OCI-M1 (cell line): ENCODE data around the gene NAALAD2.
"Not testable (repeated sequence)": the region's sequence is repeated elsewhere in the genome, so short reads cannot be mapped to it uniquely, and the experiment has no call there.

Source experiments
- DNase-seq: peaks from one replicate; lab custom pipeline; 2025; lab: John Stamatoyannopoulos, UW

NAALAD2 gene

DNA sequence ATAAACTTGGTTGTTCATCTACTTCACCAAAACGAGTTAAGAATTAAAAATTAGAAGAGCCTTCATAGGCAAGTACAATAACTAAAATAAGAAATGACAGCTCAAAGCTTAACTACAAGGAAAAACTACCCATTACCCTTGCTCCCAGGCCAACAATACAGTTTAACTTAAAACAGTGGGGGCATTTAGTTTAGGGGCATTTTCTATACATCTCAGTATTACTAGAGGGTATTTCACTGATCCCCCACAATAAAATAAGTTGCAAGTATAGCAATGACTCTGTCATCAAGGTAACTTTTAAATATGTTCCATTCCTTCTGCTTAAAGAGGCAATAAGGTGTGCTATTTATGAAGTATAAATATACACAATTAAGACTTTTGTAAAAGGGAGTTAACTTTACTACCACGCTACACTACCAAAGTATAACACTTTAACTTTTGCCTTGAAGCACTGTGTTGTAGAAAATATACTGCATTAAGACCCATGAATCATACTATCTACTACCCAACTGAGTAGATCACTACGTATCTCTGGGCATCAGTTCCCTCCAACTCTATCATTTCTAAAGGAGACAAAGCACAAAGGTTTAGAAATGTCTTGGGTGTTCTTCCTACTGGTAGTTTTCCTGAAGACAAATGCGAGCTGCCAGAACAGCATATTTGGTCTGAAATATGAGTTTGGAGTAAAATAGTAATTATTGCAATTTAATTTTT lies 58.6 kb downstream of the NAALAD2 start:
- DNase-seq: no peak

DNA sequence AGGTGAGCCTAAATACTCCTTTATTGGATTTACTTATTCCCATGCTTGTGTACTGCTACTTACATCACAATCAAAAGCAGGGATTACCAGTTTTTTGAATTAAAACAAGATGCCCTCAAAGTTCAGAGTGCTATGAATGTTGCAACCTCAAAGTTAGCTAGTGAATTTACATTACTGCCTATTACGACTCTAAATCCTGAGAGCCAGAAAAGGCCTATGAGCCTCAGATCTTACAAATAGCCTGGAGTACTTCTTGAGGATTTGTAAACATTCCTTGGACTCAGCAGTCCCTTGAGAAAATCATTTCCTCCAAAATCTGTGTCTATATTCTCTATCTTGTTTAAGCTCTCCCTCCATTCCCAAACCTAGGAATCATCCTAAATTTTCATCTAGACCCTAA lies 62.9 kb downstream of the NAALAD2 start:
- no peak for DNase-seq

DNA sequence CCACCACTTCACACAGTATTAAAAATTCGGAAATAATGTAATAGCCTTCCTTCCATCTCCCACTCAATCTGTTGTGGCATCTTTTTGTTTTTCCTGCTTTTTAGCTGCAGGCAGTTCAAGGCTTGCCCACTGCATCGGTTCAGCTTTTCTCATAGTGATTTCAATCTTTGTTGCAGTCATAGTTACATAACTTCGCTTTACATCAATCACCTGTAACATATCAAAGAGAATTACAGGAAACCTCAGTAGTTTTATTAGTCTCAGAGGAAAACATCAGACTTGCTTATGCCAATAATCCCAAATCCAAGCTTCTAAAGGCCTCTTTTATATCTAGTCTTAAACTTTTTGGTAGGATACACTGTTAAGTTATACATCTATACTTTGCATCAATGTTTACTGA lies 67.9 kb downstream of the NAALAD2 start:
- DNase-seq: no peak

DNA sequence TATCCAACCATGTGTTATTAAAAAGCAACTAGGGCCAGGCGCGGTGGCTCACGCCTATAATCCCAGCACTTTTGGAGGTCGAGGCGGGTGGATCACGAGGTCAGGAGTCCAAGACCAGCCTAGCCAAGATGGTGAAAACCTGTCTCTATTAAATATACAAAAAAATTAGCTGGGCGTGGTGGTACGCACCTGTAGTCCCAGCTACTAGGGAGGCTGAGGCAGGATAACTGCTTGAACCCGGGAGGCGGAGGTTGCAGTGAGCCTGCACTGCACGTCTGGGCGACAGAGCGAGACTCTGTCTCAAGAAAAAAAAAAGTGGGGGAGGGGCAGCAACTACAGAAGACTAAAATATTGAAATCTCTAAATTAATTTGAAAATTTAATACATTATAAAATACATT lies 69.9 kb downstream of the NAALAD2 start:
- no peak for DNase-seq

DNA sequence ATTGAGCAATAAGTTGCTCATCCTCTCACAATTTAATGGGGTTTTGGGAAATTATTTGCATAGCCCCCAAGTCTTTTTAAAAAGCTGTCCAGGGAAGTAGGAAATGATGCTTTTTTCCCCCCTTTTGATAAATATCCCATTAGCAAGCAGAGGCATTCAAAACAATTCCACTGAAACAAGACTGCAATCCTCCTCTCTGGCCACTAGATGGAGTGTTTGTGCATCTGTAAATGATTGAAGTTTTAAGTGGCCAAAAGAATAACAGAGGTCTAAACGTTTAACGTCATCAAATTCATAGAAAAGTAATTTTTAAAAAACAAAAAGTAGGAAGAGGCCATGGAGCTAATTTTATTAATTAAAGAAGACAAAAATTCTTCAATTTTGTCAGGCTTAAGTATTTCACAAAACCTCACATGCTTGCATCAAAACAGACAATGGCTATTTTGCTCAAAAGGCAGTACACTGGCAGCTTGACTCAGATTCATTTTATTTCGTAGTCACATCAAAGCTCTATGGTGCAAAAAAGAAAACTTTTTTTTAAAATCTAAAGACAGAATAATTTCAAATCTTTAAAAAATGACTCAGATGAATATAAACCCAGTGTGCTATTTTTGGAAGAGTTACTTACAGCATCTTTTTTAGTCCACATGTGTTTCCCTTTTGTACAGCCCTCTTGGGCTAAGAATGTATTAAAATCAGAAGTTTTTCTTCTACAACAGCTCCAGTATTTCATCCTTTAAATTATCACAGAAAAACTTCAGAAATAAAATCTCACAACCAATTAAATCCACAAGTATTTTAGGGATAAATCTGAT lies 70.6 kb downstream of the NAALAD2 start:
- DNase-seq: peak; percentile 85

DNA sequence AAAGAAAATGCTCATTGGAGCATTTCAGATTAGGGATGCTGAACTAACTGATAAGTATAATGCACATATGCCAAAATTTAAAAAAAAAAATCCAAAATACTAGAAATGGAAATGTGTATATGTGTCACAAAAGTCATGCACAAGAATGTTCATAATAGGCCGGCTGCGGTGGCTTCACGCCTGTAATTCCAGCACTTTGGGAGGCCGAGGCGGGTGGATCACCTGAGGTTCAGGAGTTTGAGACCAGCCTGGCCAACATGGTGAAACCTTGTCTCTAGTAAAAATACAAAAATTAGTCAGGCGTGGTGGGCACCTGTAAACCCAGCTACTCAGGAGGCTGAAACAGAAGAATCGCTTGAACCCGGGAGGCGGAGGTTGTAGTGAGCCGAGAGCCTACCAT lies 73.5 kb downstream of the NAALAD2 start:
- DNase-seq: not testable (repeated sequence)

DNA sequence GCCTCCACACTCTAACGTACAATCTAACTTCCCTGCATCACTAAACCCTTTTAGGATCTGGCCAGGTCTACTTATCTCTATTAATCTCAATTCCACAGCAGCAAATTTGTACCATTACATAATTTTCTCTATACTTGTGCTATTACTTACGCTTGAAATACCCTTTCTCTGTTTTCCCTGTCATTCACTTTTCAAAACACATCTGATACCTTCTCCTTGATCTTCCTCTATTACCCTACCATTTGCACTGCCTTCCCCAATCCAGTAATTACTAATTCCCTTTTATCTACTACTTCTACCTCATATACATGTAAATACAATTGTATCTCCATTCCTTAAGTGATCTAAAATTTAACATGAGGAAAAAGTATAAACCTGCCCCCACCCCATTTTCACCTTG lies 74.4 kb downstream of the NAALAD2 start:
- no peak for DNase-seq

DNA sequence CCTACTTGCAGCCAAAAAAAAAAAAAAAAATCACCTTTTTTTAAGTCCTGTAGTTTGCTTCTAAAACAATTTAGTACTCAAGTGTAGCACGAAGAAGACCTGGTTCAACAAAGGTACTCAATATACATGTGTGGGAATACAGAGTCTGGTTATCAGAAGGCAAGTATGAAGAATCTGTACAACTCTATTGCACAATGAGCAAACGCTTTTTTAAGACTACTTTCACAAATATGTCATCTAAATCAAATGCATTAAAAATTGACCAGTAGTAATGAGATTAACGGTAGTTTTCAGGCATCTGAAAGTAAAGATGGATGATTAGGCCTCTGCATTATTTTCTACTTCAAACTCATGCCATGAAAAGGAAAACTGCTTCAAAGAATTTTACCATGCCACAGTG lies 78.9 kb downstream of the NAALAD2 start:
- DNase-seq: no peak

DNA sequence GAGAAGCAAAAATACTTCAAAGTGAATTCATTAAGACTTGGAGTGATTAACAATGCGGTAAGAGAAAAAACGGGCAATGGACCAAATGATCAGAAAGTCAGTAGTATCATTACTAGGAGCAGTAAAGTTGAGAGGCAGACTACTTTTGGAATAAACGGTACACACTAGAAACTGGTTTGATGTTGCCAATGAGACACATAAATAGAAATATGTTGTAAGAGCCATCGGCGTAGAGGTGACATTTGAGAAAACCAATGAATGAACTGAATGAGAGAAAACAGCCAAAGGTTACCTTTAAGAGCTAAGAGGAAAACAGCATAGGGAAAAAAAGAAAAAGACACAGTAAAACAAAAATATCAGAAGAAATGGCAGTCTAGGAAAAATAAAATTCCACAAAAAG lies 82.1 kb downstream of the NAALAD2 start:
- no peak for DNase-seq

DNA sequence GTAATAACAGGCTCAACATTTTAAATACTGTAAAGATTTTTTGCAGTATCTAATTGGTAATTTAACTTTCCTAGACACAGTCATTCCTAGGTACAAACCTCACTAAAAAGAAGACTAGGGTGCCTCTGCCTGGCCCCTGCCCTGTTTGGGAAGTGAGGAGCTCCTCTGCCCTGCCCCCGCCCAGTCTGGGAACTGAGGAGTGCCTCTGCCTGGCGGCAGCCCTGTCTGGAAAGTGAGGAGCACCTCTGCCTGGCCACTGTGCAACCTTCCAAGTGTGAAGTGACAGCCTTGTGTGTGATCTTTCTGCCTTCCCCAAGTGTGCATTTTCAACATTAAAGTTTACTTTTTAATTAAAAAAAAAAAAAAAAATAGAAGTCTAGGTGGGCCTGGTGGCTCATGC lies 84.1 kb downstream of the NAALAD2 start:
- peak; percentile 40 for DNase-seq

DNA sequence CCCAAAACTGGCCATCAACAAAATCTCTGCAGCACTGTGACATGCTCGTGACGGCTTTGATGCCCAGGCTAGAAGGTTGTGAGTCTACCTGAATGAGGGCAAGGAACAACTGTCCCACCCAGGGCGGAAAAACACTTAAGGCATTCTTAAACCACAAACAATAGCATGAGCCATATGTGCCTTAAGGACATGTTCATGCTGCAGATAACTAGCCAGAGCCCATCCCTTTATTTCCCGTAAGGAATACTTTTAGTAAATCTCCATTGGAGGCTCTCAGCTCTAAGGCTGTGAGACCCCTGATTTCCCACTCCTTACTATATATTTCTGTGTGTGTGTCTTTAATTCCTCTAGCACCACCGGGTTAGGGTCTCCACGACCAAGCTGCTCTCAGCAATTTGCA lies 85.0 kb downstream of the NAALAD2 start:
- no peak for DNase-seq

DNA sequence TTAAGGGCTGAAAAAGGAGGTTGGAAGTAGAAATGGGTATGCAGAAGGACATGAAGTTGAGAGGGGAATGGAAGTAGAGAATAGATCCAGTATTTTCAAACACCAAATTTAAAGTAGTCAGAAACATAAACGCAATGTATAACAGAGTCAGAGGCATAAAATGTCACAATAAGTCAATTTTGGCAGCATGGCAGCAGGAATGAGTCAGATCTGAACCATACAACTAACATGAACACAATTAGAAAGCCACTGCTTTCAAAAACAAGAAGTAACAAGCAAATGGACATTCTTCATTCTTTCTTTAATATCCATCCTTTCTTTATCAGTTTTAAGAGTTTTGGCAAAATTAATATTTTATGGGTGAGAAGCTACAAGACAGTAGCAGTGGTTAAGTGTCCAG lies 85.9 kb downstream of the NAALAD2 start:
- DNase-seq: peak; percentile 52

DNA sequence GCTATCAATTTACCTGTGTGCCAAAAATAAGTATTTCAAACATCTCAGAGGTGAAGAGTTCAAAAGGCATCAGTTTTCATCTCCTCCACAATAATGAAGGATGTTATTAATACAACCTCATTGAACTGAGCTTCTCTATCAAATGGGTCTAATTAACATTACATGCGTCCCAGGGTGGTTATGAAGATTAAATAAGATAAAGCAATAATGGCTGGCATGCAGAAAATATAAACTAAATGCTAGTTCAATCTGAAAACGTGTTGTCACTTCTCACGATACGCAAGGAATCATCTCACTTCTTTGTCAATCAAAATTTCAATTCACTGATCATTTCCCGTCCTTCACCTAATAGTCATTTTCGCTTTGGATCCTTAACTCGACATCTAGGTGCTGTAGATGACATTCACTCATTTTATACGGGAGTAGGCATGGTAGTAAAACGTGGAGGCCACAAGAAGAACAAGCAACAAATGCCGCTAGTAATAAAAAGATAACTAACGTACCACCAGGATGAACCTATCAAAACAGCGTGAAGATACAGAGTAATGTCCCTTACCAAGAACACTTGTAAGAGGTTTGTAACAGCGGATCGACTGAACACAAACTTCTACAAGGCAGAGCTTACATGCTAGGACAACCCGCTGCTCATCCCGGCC lies 87.5 kb downstream of the NAALAD2 start:
- DNase-seq: no peak

DNA sequence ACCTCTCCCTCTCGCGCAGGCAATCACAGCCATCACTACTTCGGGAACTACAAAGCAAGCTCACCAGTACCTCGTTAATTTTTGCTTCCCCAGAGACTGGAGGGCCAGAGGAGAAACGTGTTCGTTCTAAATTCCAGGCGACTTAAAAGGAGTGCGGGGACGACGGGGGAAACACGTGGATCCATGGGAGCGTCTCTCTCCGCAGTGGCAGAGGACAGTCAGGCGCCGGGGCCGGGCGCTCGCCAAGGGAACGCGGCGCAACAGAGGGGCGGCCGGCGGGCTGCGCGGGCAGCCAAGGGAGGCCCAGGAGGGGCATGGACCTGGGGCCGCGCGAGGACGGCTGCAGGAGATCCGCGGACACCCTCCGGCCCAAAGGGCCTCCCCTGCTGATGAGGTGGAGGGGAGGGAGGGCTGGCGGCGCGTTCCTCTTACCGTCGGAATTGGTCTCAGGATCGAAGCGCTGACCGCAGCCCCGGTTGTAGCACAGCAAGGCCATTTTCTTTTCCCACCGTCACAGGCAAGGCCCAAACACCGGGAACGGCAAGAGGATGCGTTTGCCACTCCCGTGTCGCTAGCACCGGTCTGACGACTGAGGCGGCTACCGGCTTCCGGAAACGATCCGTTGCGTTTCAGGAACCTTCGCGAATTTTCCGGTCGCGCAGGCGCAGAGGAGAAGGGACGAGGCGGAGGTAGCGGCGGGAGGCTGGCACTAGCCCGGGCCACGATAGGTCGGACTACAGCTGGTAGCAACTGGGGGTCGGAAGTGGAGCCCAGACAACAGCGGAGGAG lies 88.2 kb downstream of the NAALAD2 start, which contains the start of gene CHORDC1:
CHORDC1 (minus strand) TSS at position 591 of the 789 bp plus-strand sequence; CDS start at position 496, 95 bp downstream.
- peak; percentile 97 for DNase-seq

DNA sequence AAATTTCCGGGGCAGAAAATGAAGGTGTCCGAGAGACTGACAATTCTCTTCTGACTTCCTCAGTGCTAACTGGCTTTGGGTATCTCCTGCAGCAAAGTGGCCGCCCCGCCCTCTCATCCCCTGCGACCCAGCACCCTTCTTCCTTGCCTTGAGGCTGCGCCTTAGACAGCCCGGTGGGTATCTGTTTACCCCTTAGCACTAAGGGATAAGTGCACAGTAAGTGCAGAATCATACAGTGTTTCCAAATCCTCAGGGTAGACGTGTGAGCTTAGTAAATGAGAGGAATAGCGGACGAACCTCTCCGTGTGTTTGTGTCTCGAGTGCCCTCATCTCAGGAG lies 88.8 kb downstream of the NAALAD2 start:
- no peak for DNase-seq

DNA sequence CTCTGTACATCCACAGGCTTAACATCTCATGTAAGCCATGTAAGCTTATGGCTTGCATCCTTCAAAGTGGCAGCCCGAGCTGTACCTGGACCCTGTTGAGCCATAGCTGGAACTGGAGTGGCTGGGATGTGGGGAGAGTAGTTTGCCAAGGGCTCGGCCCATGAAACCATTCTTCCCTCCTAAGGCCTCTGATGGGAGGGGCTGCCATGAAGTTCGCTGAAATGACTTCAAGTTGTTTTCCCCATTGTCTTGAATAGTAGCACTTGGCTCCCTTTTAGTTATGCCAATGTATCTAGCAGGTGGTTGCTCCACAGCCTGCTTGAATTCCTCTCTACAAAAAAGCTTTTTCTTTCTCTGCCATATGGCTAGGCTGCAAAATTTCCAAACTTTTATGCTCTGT lies 93.6 kb downstream of the NAALAD2 start:
- DNase-seq: no peak

DNA sequence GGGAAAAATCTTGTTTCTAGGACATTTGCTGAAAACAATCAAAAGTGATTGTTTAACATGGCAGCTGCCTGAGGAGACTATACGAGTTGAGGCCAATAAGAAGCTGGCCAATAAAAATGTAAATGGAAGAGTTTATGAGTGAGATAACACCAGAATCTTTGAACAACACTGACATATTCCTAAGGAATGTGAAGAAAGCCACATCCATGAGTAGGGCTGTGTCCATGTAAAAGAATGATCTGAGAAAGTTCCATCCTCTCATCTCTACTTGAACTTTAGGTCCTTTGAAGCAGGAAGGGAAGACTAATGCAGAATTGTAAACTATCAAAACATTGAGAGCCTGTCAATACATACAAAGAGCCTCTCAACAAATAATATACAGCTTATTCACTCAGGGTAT lies 95.3 kb downstream of the NAALAD2 start:
- no peak for DNase-seq

DNA sequence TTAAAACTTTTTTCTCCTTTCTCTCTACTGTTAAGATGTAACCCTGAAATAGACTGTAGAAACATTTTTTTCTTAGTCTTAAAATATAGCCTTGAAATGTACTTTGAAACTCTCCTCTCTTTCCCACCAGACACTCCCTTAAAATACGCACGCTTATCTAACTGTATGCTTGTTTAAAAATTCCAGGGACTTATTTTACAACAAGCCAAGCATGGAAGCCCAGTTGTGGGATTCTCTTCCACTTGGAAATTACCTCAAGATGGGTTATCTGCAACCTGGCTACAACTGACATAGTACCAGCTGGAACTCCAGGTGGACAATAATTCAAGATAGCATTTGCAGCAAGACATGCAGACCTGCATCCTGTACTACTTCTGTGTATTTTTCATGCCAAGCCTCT lies 100.5 kb downstream of the NAALAD2 start:
- DNase-seq: no peak

DNA sequence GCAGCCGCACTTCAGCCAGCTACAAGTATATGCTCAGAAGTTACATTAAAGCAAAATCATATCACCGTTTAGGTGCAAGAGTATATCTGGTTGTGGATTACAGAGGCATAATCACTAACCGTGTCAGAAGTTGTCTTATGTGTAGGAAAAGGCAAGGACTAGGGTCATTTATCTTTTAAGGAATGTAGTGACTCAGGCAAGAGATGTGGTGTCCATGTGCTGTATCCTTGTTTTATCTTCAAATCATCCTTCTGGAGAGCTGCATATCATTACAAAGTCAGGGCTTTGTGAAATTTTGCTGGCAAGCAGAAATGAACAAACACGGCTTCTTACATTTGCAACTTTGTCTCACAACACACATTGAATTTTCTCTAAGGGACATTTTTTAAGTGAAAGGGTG lies 101.1 kb downstream of the NAALAD2 start:
- DNase-seq: no peak

DNA sequence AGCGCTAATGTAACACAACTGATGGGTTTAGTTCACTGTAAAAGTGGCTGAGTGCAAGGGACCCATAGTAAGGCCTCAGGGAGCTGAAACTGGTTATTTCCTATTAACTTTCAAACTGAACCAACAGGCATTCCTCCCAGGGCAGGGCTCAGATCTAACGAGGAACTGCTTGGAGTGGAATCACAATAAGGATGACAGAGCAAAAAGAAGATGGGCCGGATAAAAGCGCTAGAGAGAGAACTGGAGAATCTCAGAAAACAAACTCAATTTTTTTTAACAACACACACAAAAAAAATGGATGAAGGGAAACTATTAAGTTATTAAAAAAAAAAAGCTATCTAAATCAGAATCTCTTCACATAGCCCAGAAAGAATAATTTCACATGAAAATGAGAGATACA lies 102.5 kb downstream of the NAALAD2 start:
- peak; percentile 40 for DNase-seq

DNA sequence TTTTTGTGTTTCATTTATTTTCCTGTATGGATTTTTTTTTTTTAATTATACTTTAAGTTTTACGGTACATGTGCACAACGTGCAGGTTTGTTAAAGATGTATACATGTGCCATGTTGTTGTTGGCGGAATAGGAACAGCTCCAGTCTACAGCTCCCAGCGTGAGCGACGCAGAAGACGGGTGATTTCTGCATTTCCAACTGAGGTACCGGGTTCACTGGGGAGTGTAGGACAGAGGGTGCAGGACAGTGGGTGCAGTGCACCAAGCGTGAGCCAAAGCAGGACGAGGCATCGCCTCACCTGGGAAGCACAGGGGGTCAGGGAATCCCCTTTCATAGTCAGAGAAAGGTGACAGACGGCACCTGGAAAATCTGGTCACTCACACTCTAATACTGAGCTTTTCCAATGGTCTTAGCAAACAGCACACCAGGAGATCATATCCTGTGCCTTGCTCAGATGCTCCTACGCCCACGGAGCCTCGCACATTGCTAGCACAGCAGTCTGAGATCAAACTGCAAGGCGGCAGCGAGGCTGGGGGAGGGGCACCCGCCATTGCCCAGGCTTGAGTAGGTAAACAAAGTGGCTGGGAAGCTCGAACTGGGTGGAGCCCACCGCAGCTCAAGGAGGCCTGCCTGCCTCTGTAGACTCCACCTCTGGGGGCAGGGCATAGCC lies 105.6 kb downstream of the NAALAD2 start:
- DNase-seq: not testable (repeated sequence)

DNA sequence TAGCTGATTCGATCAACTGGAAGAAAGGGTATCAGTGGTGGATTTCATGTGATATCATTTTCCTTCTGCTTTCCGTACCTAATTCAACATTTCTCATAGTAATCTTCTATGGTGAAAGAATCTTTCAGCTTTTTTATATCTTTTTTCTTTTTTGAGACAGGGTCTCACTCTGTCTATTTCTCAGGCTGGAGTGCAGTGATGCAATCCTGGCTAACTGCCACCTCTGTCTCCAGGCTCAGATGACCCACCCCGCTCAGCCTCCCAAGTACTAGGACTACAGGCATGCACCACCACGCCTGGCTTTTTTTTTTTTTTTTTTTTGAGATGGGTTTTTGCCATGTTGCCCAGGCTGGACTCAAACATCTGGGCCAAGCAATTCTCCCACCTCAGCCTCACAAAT lies 107.0 kb downstream of the NAALAD2 start:
- DNase-seq: peak; percentile 57
